GM13977 (cell line): ENCODE measurements around the gene PDLIM7.

ENCODE experiments used
- DNase-seq: peaks from one replicate; pipeline ENCODE4 v3.0.0; 2012; ENCODE audit warnings: low spot score
- CTCF ChIP-seq: IDR thresholded peaks from 2 replicates; pipeline ENCODE4 v1.5.1; 2012; ENCODE audit warnings: mild to moderate bottlenecking, control low read depth; ENCODE audit not compliant: insufficient read depth; ENCODE audit errors: extremely low read depth, missing control alignments
- in situ Hi-C: fragments of 300-500 bp; cut with MboI; formaldehyde crosslinking; loops from one replicate; pipeline ENCODE4 v1.12.0; 2022; ENCODE audit warnings: low sequenced_read_pairs, low pct_unique_long_range_greater_than_20kb, mixed read lengths, inconsistent platforms; ENCODE audit not compliant: unreplicated experiment

PDLIM7 gene

GRCh38 chr5:177497292-177498012 is at the start of gene PDLIM7:
PDLIM7 (minus strand) TSS chr5:177497604; CDS start chr5:177496512, 1,092 bp downstream.
- TF ChIP-seq CTCF = no peak
- in situ Hi-C loops = no loop called here

GRCh38 chr5:177546258-177546741 is 48.9 kb upstream of the PDLIM7 start:
- no peak for DNase-seq
- in situ Hi-C loops = no loop called here
- no peak for TF ChIP-seq CTCF

More at GRCh38 chr5:177497292-177498012, at the start of gene PDLIM7:
- DNase-seq = peak; percentile 99

- in situ Hi-C loops = no loop called here
- no peak for DNase-seq
- TF ChIP-seq CTCF = no peak
Measured at GRCh38 chr5:177545487-177546257, 48.3 kb upstream of the PDLIM7 start.

GRCh38 chr5:177542816-177543465 is 45.5 kb upstream of the PDLIM7 start:
- no peak for TF ChIP-seq CTCF
- no peak for DNase-seq
- in situ Hi-C loops = no loop called here

GRCh38 chr5:177540438-177540837 is 43.0 kb upstream of the PDLIM7 start:
- DNase-seq = no peak
- in situ Hi-C loops = no loop called here
- TF ChIP-seq CTCF = no peak

GRCh38 chr5:177539411-177539810 is 42.0 kb upstream of the PDLIM7 start:
- in situ Hi-C loops = no loop called here
- no peak for DNase-seq
- no peak for TF ChIP-seq CTCF
